ENCODE results near the gene FAM3B. TPM values are rescaled to one million over a fixed set of nuclear protein-coding genes. Genes with fewer than 3 reads are reported as not detected.

FAM3B gene
- total RNA-seq, 1 donor from 2014 or later, result 0.90 TPM

- peak; percentile 57 for DNase-seq (ENCODE audit: low spot score)
Measured at GRCh38 chr21:41390043-41390639, 73.5 kb downstream of the FAM3B start.

GRCh38 chr21:41393876-41394465, 77.4 kb downstream of the FAM3B start:
- DNase-seq (ENCODE audit: low spot score), result peak; percentile 57

GRCh38 chr21:41396558-41397075, 80.0 kb downstream of the FAM3B start:
- DNase-seq (ENCODE audit: low spot score), result peak; percentile 45

GRCh38 chr21:41397471-41397891, 80.9 kb downstream of the FAM3B start:
- DNase-seq (ENCODE audit: low spot score), result peak; percentile 62

- no peak for DNase-seq (ENCODE audit: low spot score)
Measured at GRCh38 chr21:41398251-41398650, 81.7 kb downstream of the FAM3B start.

GRCh38 chr21:41398831-41399230, 82.2 kb downstream of the FAM3B start:
- DNase-seq (ENCODE audit: low spot score), result peak; percentile 60

GRCh38 chr21:41399246-41399800, 82.7 kb downstream of the FAM3B start:
- DNase-seq (ENCODE audit: low spot score), result peak; percentile 33

- DNase-seq (ENCODE audit: low spot score), result peak; percentile 22
Measured at GRCh38 chr21:41402231-41402630, 85.6 kb downstream of the FAM3B start.

GRCh38 chr21:41402796-41403195, 86.2 kb downstream of the FAM3B start:
- DNase-seq (ENCODE audit: low spot score), result peak; percentile 60

GRCh38 chr21:41403331-41403730, 86.7 kb downstream of the FAM3B start:
- peak; percentile 60 for DNase-seq (ENCODE audit: low spot score)

GRCh38 chr21:41403966-41404365, 87.4 kb downstream of the FAM3B start:
- DNase-seq (ENCODE audit: low spot score), result peak; percentile 76

GRCh38 chr21:41405321-41405720, 88.7 kb downstream of the FAM3B start:
- DNase-seq (ENCODE audit: low spot score), result no peak

- peak; percentile 59 for DNase-seq (ENCODE audit: low spot score)
Measured at GRCh38 chr21:41406340-41406739, 89.7 kb downstream of the FAM3B start.

Other genes starting within 250 kb of the FAM3B start
- 25.8 TPM for gene BACE2, start 148.6 kb upstream of the FAM3B start, total RNA-seq
- 39.9 TPM for gene MX2, start 45.2 kb downstream of the FAM3B start, total RNA-seq
- gene MX1, start 109.4 kb downstream of the FAM3B start, total RNA-seq, result 60.3 TPM
- 0.61 TPM for gene TMPRSS2, start 191.4 kb downstream of the FAM3B start, total RNA-seq

Measured in mesenteric fat pad (tissue), 1 donor.